ENCODE measurements around the gene ERCC6.
A peak's percentile ranks its signal among the peaks of the same experiment; 100 is the strongest.

The ERCC6 gene

DNA sequence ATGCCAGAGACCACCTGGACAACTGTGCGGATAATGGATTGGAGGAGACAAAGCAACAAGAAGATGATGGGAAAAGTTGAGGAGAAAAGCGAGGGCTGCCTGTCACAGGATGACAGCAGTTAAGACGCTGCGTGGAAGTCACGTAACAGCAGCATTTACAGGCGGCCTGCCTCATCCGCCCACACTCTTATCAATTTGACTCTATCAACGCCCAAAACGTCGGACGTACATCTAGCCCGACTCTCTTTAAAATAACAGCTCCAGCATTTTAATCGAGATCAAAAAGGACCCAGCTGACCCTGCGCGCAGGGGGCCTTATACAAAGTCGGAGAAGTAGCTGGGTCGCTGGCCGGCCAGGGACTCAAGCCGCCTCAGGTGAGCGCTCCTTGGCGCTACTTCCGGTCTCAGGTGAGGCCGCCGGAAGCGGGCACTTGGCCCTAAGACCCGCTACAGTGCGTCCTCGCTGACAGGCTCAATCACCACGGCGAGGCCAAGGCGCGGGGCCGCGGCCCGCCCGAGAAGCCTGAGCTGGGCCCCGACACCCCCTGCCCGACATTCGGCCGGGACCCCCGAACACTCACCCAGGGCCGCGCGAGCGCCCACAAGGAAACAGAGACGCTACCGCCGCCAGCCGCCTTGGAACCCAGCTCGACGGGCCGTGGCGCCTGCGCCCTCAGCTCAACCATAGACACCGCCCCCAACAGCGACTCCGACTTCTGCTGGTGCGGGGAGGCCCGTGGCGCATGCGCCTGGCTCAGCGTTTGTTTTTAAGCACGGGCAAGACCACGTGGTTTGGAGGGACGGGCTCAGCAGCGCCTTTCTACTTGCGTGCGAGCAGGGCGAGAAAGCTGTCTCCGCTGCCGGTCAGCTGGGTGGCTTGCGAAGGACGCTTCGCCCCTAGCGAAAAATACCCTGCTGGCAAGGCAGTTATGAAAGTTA, at the start of gene ERCC6:
TSS of gene ERCC6 (minus strand) at position 741 of the 939 bp plus-strand sequence.
- FAIRE-seq: peak; percentile 63
- peak; percentile 98 for DNase-seq (ENCODE audit: insufficient read length, low spot score)

DNA sequence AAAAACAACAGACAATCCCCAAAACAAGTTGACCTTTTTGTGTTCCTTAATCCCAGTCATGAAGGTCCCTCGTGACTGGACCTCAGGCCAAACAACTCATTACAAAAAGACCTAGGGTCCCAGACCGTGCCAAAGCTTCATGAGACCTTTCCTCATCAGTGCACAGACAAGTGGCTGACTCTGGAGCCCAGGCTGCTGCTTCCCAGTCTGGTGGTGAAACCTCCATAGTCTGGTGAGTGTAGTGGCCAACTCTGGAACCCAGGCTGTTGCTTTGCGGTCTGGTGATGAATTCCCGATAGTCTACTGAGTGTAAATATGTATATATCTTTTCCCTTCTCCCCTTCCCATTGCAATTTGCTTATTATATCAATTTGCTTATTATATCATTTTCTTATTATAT, 49.1 kb upstream of the ERCC6 start:
- FAIRE-seq (no peak), DNase-seq (ENCODE audit: insufficient read length, low spot score) (no peak)

DNA sequence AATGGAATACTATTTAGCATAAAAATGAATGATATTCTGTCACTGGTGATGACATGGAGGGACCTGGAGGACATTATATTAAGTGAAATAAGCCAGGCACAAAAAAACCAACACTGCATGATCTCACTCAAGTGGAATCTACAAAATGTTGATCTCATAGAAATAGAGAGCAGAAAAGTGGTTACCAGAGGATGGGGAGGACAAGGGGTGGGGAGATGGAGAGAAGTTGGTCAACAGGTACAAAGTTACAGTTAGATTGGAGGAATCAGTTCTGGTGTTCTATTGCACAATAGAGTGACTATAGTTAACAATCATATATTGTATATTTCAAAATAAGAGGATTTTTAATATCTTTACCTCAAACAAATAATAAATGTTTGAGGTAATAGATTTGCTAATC, 46.5 kb upstream of the ERCC6 start:
- FAIRE-seq (no peak), DNase-seq (ENCODE audit: insufficient read length, low spot score) (no peak)

DNA sequence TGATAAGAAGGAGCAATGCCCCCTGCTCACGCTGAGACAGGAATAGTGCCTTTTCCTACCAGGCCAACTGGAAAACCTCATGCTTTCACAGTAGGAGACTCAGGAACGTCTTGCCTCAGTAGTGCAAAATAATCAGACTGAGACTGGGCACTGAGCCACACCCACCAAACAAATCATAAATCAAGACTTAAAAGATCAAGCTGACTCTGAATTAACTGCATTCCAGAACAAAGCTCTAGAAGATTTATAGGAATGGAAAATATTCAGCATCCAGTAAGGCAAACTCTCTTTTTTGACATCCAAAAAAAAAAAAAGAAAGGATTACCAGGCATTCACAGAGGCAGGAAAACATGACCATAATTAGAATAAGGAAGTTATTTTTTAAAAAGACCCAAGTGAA, 40.7 kb upstream of the ERCC6 start:
- DNase-seq (ENCODE audit: insufficient read length, low spot score) (no peak), FAIRE-seq (no peak)

DNA sequence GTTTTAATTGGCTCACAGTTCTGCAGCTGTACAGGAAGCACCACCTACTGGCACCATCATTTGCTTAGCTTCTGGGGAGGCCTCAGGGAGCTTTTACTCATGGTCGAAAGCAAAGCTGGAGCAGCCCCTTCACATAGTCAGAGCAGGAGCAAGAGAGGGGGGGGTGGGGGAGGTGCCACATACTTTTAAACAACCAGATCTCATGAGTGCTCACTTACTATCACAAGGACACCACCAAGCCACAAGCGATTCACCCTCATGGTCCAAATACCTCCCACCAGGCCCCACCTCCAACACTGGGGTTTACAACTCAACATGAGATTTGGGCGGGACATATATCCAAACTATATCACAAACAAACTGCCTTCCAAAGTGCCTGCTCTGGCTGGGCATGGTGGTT, 39.5 kb upstream of the ERCC6 start:
- FAIRE-seq (no peak), DNase-seq (ENCODE audit: insufficient read length, low spot score) (no peak)

DNA sequence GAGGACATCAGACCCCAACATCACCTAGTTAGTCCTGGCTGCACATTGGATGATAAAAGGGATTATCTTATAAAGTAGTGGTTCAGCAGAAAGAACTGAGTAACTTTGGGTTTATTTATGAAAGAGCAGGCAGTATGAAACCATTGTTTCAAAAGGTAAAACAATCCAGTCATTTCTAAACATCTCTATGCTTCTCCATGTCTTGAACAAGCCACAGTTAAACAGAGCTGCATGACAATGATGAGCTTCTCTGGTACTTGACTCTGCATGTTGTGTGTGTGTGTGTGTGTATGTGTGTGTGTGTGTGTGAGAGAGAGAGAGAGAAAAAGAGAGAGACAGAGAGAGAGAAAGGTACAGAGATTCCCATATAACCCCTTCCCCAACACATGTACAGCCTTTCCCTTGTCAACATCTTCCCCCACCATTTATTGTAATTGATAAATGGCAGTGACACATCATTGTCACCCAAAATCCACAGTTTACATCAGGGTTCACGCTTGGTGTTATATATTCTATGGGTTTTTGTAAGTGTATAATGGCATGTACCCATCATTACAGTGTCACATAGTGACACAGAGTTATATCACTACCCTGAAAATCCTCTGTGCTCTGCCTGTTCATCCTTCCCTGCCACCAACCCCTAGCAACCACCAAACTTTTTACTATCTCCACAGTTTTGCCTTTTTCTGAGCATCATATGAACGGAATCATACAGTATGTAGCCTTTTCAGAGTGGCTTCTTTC, 38.4 kb upstream of the ERCC6 start:
- FAIRE-seq: no peak
- no peak for DNase-seq (ENCODE audit: insufficient read length, low spot score)

DNA sequence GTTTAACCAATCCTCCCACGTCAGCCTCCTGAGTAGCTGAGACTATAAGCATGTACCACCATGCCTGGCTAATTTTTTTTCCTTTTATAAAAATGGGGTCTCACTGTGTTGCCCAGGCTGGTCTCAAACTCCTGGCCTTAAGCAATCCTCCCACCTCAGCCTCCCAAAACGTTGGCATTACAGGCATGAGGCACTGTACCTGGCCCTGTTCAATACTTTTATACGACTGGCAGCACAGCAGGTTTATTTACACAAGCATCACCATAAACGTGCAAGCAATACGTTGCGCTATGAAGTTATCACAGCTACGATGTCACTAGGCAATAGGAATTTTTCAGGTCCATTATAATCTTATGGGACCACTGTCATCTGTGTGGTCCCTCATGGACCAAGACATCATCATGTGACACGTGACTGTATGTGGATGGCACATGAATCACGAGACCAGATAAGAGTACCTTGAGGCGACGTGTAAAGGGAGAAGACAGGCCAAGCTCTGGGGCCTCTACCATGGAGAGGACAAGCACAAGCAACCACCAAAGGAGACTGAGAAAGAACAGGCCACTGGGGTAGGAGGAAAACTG, 36.7 kb upstream of the ERCC6 start:
- FAIRE-seq (no peak), DNase-seq (ENCODE audit: insufficient read length, low spot score) (no peak)

DNA sequence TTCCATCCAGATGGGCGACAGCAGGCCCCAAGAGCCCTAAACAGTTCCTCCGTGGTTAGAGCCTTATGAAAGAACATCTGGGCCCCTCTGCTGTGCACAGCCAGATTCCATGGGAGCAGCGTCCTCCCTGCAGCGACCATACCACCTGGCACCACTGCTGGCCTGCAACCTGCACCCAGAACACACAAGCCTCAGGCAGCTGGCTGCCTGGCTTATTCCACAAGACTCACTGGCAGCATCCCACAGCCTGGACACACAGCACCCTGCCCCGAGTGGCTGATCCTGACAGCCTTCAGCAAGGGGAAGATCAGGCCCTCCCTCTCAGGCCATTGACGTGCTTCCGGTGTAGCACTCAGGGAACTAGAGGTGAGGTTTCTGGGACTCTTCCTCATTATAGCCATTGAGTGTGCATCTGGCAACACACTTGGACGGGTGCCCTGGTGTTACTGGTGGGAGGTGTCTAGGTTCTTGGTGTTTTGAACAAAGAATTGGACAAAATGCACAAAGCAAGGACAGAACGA, 33.7 kb upstream of the ERCC6 start:
- no peak for FAIRE-seq
- no peak for DNase-seq (ENCODE audit: insufficient read length, low spot score)

DNA sequence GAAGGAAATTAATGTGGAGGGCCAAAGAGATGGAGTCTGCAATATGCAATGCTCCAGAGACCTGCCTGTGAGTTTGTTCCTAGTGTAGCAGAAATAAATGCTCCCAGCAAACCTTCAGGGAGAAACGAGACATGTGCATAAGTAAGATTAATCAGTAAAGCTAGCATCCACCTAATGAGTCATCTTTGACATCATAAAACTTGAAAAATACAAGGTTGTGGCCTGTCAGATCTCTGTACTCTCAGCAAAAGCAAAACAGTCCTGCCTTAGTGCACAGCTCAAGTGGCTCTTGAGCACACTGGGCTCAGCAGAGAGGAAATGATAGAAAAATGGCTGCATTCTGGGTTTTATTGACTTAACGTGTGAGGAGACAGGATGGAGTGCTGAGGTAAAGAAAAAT, 32.5 kb upstream of the ERCC6 start:
- FAIRE-seq (no peak), DNase-seq (ENCODE audit: insufficient read length, low spot score) (no peak)

DNA sequence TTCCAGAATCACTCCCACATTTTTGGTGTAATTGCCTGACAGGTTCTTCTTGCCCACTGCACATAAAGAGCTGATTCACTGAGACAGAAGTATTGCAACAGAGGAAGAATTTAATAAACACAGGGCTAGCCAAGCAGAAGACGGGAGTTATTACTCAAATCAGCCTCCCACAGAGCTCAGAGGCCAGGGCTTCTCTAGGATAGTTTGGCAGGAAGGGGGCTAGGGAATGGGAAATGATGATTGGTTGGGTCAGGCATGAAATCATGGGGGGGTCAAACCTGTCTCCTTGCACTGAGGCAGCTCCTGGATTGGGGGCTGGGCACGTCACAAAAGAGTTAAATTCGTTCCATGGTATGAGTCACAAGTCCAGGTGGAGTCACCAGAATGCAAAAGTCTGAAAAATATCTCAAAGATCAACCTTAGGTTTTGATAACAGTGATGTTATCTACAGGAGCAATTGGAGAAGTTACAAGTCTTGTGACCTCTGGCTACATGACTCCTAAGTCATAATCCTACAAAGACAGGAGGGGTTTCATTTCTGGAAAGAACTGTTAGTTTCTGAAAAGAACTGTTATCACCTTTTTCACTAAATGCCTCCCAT, 30.2 kb upstream of the ERCC6 start:
- no peak for DNase-seq (ENCODE audit: insufficient read length, low spot score)
- FAIRE-seq: no peak

DNA sequence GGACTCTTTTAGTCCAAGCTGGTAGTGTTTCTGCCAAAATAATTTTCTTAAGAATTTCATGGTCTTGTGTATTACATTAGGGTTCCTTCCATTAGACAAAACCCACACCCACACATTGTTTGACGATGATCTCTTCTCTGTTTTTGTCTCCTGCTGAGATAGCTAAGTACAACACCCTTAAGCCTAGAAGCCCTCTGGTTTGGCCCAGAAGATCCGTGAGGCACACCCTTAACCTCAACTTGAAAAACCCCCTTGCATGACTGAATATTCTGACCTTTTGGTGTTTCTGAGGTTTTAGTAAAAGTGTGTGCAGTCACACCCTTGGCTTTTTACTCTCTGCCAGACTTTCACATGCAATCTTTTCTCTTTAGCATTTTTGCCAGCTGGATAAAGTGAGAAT, 29.3 kb upstream of the ERCC6 start:
- DNase-seq (ENCODE audit: insufficient read length, low spot score): no peak
- no peak for FAIRE-seq

DNA sequence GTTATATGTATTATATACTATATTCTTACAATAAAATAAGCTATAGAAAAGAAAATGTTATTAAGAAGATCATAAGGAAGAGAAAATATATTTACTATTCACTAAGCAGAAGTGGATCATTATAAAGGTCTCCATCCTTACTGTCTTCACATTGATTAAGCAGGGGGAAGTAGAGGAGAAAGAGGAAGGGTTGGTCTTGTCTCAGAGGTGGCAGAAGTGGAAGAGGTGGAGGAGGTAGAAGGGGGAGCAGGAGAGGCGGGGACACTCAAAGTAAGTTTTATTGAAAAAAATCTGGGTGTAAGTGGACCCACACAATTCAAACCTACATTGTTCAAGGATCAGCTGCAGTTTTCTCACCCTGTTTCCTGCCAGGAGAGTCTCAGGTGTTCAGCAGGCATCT, 28.9 kb upstream of the ERCC6 start:
- FAIRE-seq (no peak), DNase-seq (ENCODE audit: insufficient read length, low spot score) (no peak)

DNA sequence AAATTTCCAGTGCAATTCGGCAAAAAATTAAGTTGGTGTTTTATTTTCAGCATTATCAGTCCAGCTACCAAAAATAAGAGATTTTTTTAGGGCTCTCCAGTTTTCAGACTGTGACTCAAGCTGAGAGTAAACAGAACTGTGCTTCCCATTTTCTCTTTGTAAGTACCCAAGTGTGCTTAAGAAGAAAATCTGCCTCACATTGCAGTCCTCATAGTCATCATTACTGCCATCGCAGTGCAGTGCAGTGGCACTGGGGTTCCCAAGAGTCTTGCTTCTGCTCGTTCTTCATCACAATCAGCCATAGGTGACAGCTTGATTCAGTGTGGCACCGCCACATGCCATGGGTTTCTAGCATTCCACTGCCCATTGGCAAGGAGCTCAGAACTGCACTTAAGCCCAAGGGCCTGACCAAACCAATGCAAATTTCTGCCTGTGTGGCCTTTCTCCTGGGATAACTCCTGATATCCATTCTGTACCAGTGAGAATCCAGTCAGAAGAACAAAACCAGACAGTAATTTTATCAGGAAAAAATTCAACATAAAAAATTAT, 25.6 kb upstream of the ERCC6 start:
- FAIRE-seq (no peak), DNase-seq (ENCODE audit: insufficient read length, low spot score) (no peak)

DNA sequence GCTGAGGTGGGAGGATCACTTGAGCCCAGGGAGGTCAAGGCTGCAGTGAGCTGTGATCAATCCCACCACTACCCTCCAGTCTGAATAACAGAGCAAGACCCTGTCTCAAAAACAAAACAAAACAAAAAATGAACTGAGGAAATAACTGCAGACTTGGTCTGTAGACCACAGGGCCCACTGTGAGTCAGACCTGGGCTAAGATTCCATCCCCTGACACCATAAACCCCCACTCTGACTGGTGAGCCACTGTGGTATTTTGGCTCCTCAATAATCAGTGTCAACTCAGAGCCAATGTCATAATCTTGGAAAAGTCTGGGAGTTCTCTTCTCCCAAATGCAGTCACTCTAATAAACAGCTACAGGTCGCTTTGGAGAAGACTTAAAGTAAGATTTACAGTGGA, 24.0 kb upstream of the ERCC6 start:
- FAIRE-seq (no peak), DNase-seq (ENCODE audit: insufficient read length, low spot score) (no peak)

DNA sequence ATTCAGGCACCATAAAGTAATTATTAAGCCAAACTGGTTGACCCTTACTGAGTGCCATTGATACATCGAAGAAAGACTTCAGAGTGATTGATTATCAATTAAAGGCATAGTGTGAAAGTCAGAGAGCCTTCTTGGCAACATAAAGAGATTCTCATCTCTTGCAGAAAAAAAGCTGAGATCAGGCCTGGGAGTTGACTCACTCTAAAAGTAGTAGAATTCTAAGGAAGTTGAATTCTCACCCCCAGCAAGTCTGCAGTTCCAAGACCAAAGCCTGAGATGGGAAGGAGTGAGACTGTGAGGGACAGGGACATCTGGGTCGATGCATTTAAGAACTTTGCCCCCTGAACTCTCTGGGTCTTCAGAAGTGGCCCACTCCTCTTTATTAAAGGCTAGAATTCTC, 21.6 kb upstream of the ERCC6 start:
- no peak for DNase-seq (ENCODE audit: insufficient read length, low spot score)
- FAIRE-seq: no peak

DNA sequence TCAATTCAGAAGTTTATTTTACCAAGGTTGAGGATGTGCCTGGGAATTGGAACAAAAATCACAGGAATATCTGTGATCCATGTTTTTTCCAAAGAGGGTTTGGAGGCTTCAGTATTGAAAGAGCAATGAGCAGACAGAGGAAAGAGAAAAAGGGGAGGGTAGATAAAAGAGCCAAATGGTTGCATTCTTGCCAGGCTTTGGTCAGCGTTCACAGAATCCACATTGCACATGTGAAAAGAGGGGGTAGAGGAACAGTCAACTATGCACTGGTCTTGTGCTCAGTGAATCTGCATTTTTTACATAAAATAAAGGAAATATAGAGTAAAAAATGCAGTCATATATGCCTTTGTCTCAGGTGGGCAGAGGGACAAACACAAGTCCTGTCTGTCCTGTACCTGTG, 20.6 kb upstream of the ERCC6 start:
- FAIRE-seq (no peak), DNase-seq (ENCODE audit: insufficient read length, low spot score) (no peak)

DNA sequence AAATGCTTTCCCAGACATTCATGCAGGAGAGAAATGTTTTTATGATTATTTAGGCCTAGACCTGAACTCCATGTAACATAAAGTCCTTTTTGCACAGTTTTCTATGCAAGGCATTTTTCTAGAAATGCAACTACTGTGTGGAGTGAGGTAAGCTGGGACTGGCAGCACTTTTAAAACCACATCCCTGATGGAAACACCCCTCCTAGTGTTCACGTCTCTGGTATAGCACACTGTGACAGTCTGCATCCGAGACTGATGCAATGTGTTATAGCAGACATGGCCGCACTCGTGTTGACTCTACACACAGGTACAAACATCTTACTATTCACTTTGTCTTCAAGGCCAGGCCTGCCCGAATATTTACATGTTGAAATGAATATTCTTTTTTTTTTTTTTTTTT, 19.3 kb upstream of the ERCC6 start:
- FAIRE-seq (peak; percentile 44), DNase-seq (ENCODE audit: insufficient read length, low spot score) (no peak)

DNA sequence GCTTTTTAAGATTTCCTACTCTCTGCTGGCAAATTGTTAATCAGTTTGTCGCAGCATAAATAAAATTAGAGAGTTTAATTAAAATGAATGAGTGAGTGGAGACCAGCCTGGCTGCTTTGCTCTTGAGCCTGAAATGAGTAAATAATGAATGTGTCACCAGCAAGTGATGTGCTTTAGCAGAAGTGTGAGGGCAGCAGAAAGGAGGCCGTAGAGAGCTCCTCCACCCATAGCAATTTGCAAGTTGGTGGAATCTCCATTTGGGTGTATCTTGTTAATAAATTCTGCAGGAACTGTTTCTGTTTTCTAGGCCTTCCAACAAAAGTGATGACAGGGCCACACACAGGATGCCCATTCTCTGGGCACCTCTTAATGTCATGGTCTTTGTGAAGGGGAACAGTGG, 18.8 kb upstream of the ERCC6 start:
- DNase-seq (ENCODE audit: insufficient read length, low spot score) (no peak), FAIRE-seq (no peak)

DNA sequence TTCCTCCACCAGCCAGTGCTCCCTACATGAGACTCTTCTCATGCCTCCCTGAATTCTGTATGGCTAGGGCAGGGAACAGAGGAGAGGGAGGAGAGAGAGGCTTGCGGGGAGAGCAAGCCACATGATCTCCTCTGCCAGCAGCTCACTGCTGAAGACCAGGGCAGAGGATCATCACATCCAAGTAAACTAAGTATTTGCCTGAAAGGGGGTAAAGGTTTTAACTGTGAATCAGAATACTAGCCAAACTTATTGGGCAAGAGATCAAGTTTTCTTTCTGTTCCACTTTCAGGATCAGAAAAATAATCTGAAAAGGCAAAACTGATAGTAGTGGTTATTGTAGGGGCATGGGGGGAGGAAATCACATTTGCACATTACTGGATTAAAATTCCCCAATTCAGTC, 17.8 kb upstream of the ERCC6 start:
- FAIRE-seq (no peak), DNase-seq (ENCODE audit: insufficient read length, low spot score) (no peak)

DNA sequence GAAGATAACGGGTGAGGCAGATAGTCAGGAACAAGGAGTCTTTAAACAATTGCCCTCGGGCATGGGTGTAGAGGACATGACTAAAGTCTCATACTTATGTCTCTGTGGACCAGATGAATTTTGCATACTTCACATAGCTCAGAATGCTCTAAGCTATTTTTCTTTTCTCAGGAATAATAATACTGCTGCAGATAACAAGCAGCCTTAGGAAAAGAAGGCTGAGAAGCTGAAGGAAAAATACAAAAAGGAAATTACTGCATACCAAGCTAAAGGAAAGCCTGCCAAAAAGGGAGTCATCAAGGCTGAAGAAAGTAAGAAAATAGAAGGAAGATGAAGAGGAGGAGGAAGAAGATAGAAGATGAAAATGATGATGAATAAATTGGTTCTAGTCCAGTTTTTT, 13.4 kb upstream of the ERCC6 start:
- DNase-seq (ENCODE audit: insufficient read length, low spot score) (peak; percentile 67), FAIRE-seq (no peak)

DNA sequence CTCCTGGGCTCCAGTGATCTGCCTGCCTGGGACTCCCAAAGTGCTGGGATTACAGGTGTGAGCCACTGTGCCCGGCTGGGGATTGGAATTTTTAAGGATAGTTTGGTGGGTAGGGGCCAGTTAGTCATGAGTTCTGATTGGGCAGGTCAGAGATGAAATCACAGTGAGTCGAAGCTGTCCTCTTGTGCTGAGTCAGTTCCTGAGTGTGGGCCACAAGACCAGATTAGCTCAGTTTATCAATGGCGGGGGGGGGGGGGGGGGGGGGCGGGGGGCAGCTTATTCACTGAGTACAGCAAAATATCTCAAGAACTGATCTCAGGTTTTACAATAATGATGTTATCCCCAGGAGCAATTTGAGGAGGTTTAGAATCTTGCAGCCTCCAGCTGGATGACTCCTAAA, 11.6 kb upstream of the ERCC6 start:
- DNase-seq (ENCODE audit: insufficient read length, low spot score) (no peak), FAIRE-seq (peak; percentile 63)

All from HTR-8/SVneo (cell line).